Uterus (tissue), 2 donors: ENCODE results near the gene SDSL.

Source experiments
- CTCF ChIP-seq, 4 experiments: fragments of 200-600 bp in 2 of 4; fragments of 450-650 bp in 2 of 4; sonication (generic) in 2 of 4; IDR thresholded peaks; one replicate each; pipeline ENCODE4 v1.5.1; 2016 to 2019; ENCODE audit warnings: antibody characterized with exemption in 4 of 4, mild to moderate bottlenecking in 2 of 4, moderate library complexity in 1 of 4
- POLR2A ChIP-seq, 2 donors: fragments of 450-650 bp; IDR thresholded peaks; one replicate each; pipeline ENCODE4 v1.6.1; 2016; ENCODE audit warnings: antibody characterized with exemption in 2 of 2, mild to moderate bottlenecking in 1 of 2, moderate library complexity in 1 of 2

- TF ChIP-seq CTCF (IDR thresholded peaks at IDR 0.05) (no peak), POLR2A (IDR thresholded peaks at IDR 0.05) (no peak)
Observed at GRCh38 chr12:113478351-113479011, 56.3 kb downstream of the SDSL start.
